ENCODE results near the gene MDFIC.

MDFIC gene

DNA sequence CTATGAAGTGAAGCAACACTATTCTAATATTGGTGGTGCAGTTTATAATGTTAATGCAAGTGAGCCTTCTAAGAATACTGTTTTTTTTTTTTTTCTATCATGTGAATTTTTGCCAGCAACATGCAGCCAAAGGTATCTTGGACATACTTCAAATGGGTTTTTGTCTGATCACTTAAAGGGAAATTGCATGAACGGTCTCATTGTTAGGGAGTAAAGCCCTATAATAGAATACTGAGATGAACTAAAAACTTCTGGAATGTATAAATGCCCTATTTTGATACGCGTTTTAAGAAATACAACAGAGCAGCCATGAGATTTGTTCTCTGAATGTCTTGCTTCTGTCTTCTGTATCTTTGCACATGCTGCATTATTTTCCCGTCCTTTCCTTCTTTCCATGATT, 10.5 kb upstream of the MDFIC start:
- no peaks in the 10 kb centered on the region for H3K36me3 ChIP-seq (ENCODE audit: insufficient read depth, low read length)
- H4K20me1 ChIP-seq (ENCODE audit: insufficient read depth, low read length, poor library complexity, severe bottlenecking), result no peaks in the 10 kb centered on the region
- no peaks in the 10 kb centered on the region for H3K27me3 ChIP-seq (ENCODE audit: insufficient read depth, low read length, poor library complexity, severe bottlenecking)
- H3F3A ChIP-seq (ENCODE audit: low read depth), result no peaks in the 10 kb centered on the region
- no peaks in the 10 kb centered on the region for H3K4me1 ChIP-seq (ENCODE audit: insufficient read depth, low read length, poor library complexity, severe bottlenecking)
- TF ChIP-seq, protein P1, sequence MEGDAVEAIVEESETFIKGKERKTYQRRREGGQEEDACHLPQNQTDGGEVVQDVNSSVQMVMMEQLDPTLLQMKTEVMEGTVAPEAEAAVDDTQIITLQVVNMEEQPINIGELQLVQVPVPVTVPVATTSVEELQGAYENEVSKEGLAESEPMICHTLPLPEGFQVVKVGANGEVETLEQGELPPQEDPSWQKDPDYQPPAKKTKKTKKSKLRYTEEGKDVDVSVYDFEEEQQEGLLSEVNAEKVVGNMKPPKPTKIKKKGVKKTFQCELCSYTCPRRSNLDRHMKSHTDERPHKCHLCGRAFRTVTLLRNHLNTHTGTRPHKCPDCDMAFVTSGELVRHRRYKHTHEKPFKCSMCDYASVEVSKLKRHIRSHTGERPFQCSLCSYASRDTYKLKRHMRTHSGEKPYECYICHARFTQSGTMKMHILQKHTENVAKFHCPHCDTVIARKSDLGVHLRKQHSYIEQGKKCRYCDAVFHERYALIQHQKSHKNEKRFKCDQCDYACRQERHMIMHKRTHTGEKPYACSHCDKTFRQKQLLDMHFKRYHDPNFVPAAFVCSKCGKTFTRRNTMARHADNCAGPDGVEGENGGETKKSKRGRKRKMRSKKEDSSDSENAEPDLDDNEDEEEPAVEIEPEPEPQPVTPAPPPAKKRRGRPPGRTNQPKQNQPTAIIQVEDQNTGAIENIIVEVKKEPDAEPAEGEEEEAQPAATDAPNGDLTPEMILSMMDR (conservative IDR thresholded peaks at IDR 0.05; ENCODE audit: low read length), result no peak
- no peak for TF ChIP-seq EZH2phosphoT487 (IDR thresholded peaks at IDR 0.05; ENCODE audit: borderline replicate concordance)
- H3K9ac ChIP-seq (ENCODE audit: low read depth, low read length, poor library complexity, severe bottlenecking), result no peak overlapping the region
- no peaks in the 10 kb centered on the region for H3K9me2 ChIP-seq (replicated peaks; ENCODE audit: low read depth, low read length)
- H2AFZ ChIP-seq (ENCODE audit: low read length), result no peak overlapping the region
- H3K4me2 ChIP-seq (ENCODE audit: low read depth, low read length, poor library complexity, severe bottlenecking), result no peak overlapping the region
- H3K4me3 ChIP-seq (ENCODE audit: low read length, poor library complexity, severe bottlenecking), result no peak overlapping the region
- H3K79me2 ChIP-seq (ENCODE audit: insufficient read depth, low read length), result no peaks in the 10 kb centered on the region
- no peaks in the 10 kb centered on the region for H3K9me3 ChIP-seq (ENCODE audit: insufficient read depth, low read depth, low read length)

DNA sequence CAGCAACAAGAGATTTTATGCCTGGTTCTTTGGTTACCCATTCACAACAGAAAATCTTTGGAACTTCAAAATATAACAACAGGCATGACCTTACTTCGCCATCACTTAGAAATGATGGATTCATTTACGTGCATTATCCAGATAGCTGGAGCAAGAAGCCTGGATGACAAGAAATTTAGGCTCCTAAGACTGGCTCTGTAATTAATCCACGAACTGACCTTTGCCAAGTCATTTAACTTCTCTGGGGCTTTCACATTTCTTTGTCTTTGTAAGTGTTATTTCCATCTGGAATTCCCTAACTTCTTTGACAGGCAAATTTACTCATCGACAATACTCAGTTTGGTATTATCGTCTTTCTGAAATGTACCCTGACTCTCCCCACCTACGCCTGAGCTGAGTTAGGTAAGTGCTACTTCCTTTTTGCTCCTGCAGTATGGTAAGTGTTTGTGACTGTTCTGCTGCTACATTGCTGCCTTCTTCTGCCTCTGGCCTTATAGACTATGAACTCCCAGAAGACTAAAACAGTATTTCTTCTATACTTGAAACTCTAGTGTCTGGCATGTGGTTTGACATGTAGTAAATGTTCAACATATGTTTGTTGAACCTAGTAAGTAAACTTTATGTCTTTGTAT, 5.5 kb upstream of the MDFIC start:
- no peak overlapping the region for H2AFZ ChIP-seq (ENCODE audit: low read length)

DNA sequence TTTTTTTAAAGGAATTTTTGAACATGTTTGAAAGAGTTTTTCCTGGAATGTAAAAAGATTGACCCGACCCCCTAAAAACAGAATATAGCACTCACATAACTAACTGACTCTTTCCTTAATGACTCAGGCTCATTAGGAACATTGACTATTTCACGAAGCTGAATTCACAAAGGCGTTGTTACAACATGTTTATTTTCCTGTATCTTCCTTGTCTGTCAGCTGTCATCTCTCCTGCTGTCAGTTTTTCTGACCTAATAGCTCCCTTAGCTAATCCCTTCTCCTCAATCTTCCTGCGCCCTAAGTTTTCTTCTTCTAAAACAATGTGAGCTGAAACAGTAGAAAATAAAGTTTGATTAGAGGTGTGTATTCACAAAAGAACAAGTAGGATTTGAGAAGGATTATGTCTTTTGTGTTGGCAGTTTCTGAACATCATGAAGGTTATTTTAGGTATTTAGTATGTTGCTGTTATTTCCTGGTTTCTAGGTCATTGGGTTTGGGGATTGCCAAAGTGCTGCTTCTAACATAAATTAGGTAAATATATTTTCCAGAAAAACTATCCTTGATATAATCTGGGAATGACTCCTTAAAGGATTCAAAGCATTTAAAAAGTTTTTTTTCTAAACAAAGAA, 4.6 kb upstream of the MDFIC start:
- Histone ChIP-seq H3K9me2 (replicated peaks; ENCODE audit: low read depth, low read length) (no peaks in the 10 kb centered on the region), H3K4me2 (ENCODE audit: low read depth, low read length, poor library complexity, severe bottlenecking) (no peak overlapping the region), H3K4me1 (ENCODE audit: insufficient read depth, low read length, poor library complexity, severe bottlenecking) (peaks cover 6% of the 10 kb centered on the region), H3K27me3 (ENCODE audit: insufficient read depth, low read length, poor library complexity, severe bottlenecking) (peaks cover 12% of the 10 kb centered on the region), H3K36me3 (ENCODE audit: insufficient read depth, low read length) (no peaks in the 10 kb centered on the region), H2AFZ (ENCODE audit: low read length) (no peak overlapping the region), H3K9ac (ENCODE audit: low read depth, low read length, poor library complexity, severe bottlenecking) (no peak overlapping the region), H4K20me1 (ENCODE audit: insufficient read depth, low read length, poor library complexity, severe bottlenecking) (no peaks in the 10 kb centered on the region), H3K9me3 (ENCODE audit: insufficient read depth, low read depth, low read length) (no peaks in the 10 kb centered on the region), H3F3A (ENCODE audit: low read depth) (no peaks in the 10 kb centered on the region), H3K4me3 (ENCODE audit: low read length, poor library complexity, severe bottlenecking) (no peak overlapping the region), H3K79me2 (ENCODE audit: insufficient read depth, low read length) (no peaks in the 10 kb centered on the region)
- TF ChIP-seq EZH2phosphoT487 (IDR thresholded peaks at IDR 0.05; ENCODE audit: borderline replicate concordance), result no peak
- TF ChIP-seq, protein P1 (conservative IDR thresholded peaks at IDR 0.05; ENCODE audit: low read length), result no peak

More for the DNA sequence above, 5.5 kb upstream of the MDFIC start:
- no peak overlapping the region for H3K9ac ChIP-seq (ENCODE audit: low read depth, low read length, poor library complexity, severe bottlenecking)
- H4K20me1 ChIP-seq (ENCODE audit: insufficient read depth, low read length, poor library complexity, severe bottlenecking), result no peaks in the 10 kb centered on the region
- no peaks in the 10 kb centered on the region for H3F3A ChIP-seq (ENCODE audit: low read depth)
- H3K4me1 ChIP-seq (ENCODE audit: insufficient read depth, low read length, poor library complexity, severe bottlenecking), result no peaks in the 10 kb centered on the region
- no peak overlapping the region for H3K4me2 ChIP-seq (ENCODE audit: low read depth, low read length, poor library complexity, severe bottlenecking)
- no peaks in the 10 kb centered on the region for H3K9me3 ChIP-seq (ENCODE audit: insufficient read depth, low read depth, low read length)
- no peaks in the 10 kb centered on the region for H3K9me2 ChIP-seq (replicated peaks; ENCODE audit: low read depth, low read length)
- H3K79me2 ChIP-seq (ENCODE audit: insufficient read depth, low read length), result no peaks in the 10 kb centered on the region
- H3K36me3 ChIP-seq (ENCODE audit: insufficient read depth, low read length), result no peaks in the 10 kb centered on the region
- TF ChIP-seq, protein P1 (conservative IDR thresholded peaks at IDR 0.05; ENCODE audit: low read length), result no peak
- no peak for TF ChIP-seq EZH2phosphoT487 (IDR thresholded peaks at IDR 0.05; ENCODE audit: borderline replicate concordance)
- peaks cover 2% of the 10 kb centered on the region for H3K27me3 ChIP-seq (ENCODE audit: insufficient read depth, low read length, poor library complexity, severe bottlenecking)
- H3K4me3 ChIP-seq (ENCODE audit: low read length, poor library complexity, severe bottlenecking), result no peak overlapping the region

Data from Loucy (cell line).